HG03066 (cell line): ENCODE data around the gene MYOC.
"Not testable (repeated sequence)": the region's sequence is repeated elsewhere in the genome, so short reads cannot be mapped to it uniquely, and the experiment has no call there.

Source experiments
- ATAC-seq: cut with Tn5 transposase; IDR thresholded peaks from one replicate; pipeline ENCODE4 v1.9.1; 2021; ENCODE audit warnings: low read depth; ENCODE audit not compliant: unreplicated experiment

MYOC gene

DNA sequence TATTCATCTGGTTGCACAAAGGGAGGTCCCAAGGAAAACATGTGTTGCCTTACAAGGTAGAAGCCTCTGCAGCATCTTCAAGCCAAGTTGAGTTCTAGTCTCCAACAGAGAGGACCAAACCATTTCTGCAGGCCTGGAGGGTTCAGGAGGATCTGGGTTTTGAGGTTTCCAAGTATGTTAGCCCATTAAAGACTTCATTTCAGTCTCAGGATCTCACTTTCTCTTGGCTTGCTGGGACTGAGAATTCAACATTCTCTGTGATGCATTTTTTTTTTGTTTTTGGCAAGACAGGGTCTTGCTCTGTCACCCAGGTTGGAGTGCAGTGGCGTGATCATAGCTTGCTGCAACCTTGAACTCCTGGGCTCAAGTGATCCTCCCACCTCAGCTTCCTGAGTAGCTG is 39.2 kb downstream of the MYOC start:
- no peak for ATAC-seq

DNA sequence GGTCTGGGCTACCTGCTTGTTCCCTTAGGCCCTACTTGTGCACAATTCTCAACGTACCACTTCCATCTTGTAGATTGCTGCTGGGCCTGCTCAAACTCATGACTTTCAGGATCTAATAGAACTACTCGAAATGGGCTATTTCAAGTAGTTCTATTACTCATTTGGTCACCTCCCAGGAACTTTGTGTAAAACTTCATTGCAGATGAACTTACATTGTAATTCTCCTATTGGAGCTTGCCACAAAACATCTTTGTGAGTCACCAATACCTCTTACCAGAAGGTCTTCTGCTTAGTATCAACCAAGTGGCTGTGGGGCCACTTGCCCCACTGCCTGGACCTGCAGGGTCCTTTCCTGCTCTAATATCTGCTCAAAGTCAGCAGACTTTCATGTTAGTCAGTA is 41.2 kb downstream of the MYOC start:
- no peak for ATAC-seq

DNA sequence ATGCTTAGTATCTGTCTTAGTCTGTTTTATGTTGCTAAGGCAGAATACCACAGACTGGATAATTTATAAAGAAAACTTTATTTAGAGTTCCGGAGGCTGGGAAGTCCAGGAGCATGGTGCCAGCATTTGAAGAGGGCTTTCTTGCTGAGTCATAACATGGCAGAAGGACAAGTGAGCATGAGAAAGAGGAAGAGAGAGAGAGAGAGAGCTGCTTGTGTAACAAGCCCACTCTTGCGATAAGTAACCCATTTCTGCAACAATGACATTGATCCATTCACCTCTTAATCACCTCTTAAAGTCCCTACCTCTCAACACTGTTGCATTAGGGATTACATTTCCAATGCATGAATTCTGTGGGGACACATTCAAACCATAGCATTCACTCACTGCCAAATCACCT is 42.1 kb downstream of the MYOC start:
- ATAC-seq: peak; percentile 38

DNA sequence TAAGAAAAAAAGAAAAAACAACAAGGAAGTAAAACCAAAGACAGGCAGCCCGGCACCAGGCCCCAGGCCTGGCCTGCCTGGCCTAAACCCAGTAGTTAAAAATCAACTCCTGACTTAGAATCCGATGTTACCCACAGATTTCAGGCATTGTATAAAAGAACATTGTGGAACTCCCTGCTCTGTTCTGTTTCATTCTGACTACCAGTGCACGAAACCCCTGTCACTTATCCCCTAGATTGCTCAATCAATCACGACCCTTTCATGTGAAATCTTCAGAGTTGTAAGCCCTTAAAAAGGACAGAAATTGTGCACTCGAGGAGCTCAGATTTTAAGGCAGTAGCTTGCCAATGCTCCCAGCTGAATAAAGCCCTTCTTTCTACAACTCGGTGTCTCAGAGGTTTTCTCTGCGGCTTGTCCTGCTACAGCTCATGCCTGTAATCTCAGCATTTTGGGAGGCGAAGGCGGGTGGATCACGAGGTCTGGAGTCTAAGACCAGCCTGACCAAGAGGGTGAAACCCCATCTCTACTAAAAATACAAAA is 46.0 kb downstream of the MYOC start:
- ATAC-seq: peak; percentile 54

DNA sequence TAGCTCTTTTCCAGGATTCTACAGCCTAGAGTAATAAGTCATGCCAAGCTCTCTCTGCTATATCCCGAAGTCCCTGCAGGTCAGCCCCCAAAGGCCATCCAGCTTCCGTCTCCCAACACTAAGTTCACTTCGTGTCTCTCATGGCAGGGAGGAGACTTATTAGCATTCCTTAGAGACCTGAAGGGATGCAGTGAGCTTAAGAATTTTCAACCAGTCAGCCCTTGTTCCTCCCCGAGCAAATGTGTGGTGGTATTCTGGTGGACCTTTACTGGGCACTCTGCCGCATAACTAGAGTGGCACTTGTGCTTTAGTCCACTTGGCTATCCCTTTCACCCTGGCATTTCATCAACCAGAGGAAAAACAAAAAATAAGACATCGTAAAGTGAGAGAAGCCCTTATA is 49.4 kb downstream of the MYOC start:
- not testable (repeated sequence) for ATAC-seq

DNA sequence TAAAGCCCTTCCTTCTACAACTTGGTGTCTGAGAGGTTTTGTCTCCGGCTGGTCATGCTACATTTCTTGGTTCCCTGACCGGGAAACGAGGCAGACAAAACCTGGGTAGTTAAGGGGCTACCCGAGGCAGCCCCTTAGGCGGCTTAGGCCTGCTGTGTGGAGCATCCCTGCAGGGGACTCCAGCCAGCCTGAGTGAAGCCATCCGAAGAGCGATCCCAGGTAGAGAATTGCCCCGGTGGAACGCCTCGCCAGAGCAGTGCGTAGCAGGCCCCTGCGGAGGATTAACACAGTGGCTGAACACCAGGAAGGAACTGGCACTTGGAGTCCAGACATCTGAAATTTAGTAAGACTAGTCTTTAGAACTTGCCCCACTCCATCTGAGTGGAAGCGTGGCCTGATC is 51.6 kb downstream of the MYOC start:
- no peak for ATAC-seq

DNA sequence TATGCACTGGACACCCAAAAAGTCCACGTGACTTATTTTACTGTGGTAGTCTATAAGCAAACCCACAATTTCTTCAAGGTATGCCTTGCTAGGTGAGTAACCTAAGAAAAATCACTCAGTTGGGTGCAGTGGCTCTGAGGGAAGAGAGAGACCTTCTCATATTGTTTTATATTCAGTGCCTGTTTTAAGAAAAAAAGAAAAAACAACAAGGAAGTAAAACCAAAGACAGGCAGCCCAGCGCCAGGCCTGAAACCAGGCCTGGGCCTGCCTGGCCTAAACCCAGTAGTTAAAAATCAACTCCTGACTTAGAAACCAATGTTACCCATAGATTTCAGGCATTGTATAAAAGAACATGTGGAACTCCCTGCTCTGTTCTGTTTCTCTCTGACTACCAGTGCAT is 52.2 kb downstream of the MYOC start:
- not testable (repeated sequence) for ATAC-seq

DNA sequence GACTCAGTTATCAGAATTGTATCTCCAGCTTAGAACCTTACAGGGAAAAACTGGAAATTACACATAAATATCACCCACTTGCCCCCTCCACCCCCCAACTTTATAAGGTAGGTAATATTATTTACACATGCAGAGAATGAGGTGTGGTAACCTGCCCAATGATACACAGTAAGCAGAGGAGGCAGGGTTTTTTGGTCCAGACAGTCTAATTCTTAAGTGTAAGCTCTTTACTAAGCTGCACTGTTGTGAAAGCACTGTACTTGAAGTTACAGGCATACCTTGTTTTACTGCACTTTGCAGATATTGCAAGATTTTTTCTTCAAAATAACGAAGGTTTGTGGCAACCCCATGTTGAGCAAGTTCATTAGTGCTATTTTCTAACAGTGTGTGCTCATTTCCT is 55.3 kb downstream of the MYOC start:
- ATAC-seq: no peak

DNA sequence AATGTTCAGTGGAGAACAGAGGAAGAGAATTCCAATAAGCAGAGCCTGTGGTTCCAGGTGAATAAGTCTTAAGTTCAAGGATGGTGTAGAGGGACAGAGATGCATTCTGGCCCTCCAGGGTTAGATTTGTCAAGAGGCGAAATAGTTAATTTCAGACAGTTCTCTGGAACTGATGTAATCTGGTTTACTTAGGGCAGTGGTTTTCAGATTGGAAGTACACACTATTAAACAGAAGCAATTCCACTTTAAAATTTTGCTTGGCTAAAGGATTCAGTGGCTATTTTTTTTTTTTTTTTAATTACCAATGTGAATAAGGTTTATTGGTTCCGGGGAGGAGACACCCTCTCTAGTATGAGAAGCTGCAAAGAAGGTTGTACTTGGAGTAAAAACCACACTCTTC is 55.8 kb downstream of the MYOC start:
- no peak for ATAC-seq

DNA sequence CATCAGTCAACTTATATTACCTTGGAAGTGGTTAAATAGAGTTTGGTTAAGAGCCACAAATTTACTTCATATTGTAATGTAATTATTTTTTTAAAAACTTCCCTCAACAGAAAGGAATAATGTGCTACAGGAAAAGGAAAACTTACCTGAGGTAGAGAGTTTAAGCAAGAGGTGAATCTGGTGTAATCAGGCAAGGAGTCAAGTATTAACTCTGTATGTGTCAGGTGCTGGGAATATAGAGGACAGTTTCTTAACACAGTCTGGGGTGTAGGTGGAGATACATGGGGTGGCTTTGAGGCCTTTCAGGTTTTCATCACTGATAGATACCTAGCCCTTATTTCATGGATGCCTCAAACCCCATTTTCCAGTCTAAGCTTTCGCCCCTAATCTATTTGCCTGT is 56.4 kb downstream of the MYOC start:
- no peak for ATAC-seq

DNA sequence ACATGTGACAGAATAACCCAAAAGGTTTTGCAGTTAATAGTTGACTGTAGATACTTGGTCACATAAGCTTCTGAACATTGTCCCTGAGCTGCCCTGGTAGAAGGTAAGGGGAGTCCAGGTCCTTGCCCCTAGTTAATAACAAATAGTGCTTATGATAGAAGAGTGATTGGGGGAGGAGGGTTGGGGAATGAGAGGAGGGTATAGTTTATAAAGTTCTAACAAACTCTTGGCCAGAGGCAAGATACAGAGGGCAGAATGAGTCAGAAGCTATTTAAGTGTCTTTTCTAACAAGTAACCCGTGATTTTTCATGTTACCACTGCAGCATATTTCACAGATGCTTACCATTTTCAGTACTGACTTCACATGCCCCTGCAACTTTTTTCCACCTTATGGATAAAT is 57.2 kb downstream of the MYOC start:
- no peak for ATAC-seq

DNA sequence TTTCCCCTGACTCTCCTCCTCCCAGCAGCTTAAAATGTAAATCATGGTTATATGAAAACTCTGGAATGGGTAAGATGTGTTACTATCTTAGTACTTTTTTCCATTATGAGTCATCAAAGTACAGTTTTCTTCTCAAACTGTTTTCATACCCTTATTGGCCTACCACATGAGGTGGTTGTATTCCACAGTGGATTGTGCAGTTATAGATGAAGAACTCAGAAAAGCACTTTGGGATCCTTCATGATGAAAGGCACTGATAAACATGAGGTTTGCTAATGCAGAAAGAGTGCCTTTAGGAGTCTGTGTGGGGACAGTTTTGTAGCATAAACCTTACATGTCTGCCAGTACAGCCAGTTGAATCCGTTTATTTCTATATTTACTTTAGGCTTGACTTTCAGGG is 62.5 kb downstream of the MYOC start:
- ATAC-seq: no peak

DNA sequence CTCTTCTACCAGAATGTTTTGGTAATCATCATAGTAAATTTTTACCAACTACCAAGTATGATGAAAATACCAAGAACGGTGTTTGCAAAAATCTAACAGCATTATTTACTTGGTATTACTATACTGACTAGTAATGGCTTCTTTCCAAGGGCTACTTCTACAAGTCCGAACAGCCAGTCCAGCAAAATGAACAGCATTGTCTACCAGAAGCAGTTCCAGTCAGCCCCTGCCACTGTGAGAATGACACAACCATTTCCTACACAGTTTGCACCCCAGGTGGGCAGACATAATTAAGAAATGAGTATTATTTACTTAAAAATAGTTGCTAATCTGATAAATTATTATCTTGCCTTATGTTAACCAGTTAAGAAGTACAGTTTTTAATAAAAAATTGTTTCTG is 64.3 kb downstream of the MYOC start:
- ATAC-seq: no peak

DNA sequence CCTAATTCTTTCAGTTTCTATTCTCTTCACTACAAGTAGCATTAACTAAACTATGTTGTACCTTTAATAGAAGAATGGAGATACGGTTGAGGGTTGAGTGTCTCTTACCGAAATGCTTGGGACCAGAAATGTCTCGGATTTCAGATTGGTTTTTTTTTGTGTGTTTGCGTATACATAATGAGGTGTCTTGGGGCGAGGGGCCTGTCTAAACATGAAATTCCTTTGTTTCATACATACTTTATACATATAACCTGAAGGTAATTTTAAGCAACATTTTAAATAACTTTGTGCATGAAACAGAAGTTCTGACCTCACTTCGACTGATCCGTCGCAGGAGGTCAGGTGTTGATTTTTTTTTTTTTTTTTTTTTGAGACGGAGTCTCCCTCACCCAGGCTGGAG is 66.8 kb downstream of the MYOC start:
- no peak for ATAC-seq
